IMR-90 (cell line): Measurements from ENCODE around the gene KMT2C.

ENCODE experiments used
- CEBPB ChIP-seq: IDR thresholded peaks from 2 replicates; pipeline ENCODE4 v1.6.1; 2012; ENCODE audit warnings: low read depth, low read length, improper control_type of control experiment
- CHD1 ChIP-seq: IDR thresholded peaks from 2 replicates; pipeline ENCODE4 v1.6.1; 2012; ENCODE audit warnings: low read depth, low read length, improper control_type of control experiment
- NFE2L2 ChIP-seq: fragments of 150-350 bp; IDR thresholded peaks from 2 replicates; pipeline ENCODE4 v1.6.1; 2016; ENCODE audit warnings: low read depth, mild to moderate bottlenecking, low read length
- POLR2A ChIP-seq: IDR thresholded peaks from 2 replicates; pipeline ENCODE4 v1.6.1; 2012; ENCODE audit warnings: mild to moderate bottlenecking, low read depth, low read length
- RAD21 ChIP-seq: IDR thresholded peaks from 2 replicates; pipeline ENCODE4 v1.6.1; 2012; ENCODE audit warnings: low read length, improper control_type of control experiment
- RCOR1 ChIP-seq: IDR thresholded peaks from 2 replicates; pipeline ENCODE4 v1.6.1; 2012; ENCODE audit warnings: mild to moderate bottlenecking, low read length, improper control_type of control experiment; ENCODE audit not compliant: insufficient replicate concordance
- TF ChIP-seq, protein P1 (sequence below): conservative IDR thresholded peaks from 2 replicates; pipeline ENCODE4 v1.5.1; 2012; ENCODE audit warnings: mild to moderate bottlenecking, low read depth, low read length, improper control_type of control experiment
- TF ChIP-seq, protein P2 (sequence below): fragments of 150-350 bp; IDR thresholded peaks from 2 replicates; pipeline ENCODE4 v1.6.1; 2017; ENCODE audit warnings: mild to moderate bottlenecking, antibody characterized with exemption, low read length, low read depth

DNA sequence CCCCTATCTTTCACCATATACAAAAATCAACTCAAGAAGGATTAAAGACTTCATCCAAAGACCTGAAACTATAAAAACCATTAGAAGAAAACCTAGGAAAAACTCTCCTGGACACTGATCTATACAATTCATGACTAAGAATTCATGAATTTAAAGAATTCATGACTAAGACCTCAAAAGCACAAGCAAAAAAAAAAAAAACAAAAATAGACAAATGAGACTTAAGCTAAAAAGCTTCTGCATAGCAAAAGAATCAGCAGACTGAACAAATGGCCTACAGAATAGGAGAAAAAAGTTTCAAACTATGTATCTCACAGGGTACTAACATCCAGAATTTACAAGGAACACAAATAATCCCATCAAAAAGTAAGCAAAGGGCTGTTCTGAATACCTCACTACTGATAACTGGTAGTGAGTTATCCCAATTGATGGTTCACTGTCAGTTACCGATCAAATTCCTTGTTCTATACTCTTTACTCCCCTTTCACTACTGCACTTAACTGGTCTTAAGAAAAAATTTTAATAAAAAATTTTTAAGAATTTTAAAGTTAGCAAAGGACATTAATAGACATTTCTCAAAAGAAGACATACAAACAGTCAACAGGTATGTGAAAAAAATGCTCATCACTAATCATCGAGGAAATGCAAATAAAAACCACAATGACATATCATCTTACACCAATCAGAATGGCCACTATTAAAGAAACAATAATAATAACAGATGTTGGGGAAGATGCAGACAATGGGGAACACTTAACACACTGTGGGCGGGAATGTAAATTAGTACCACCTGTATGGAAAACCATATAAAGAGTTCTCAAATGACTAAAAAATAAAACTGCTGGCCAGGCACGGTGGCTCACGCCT lies 33.2 kb downstream of the KMT2C start:
- TF ChIP-seq, protein P1, sequence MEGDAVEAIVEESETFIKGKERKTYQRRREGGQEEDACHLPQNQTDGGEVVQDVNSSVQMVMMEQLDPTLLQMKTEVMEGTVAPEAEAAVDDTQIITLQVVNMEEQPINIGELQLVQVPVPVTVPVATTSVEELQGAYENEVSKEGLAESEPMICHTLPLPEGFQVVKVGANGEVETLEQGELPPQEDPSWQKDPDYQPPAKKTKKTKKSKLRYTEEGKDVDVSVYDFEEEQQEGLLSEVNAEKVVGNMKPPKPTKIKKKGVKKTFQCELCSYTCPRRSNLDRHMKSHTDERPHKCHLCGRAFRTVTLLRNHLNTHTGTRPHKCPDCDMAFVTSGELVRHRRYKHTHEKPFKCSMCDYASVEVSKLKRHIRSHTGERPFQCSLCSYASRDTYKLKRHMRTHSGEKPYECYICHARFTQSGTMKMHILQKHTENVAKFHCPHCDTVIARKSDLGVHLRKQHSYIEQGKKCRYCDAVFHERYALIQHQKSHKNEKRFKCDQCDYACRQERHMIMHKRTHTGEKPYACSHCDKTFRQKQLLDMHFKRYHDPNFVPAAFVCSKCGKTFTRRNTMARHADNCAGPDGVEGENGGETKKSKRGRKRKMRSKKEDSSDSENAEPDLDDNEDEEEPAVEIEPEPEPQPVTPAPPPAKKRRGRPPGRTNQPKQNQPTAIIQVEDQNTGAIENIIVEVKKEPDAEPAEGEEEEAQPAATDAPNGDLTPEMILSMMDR, result no peak
- TF ChIP-seq POLR2A (no peak), NFE2L2 (no peak), CHD1 (no peak), CEBPB (no peak), RAD21 (no peak), RCOR1 (no peak)
- TF ChIP-seq, protein P2, sequence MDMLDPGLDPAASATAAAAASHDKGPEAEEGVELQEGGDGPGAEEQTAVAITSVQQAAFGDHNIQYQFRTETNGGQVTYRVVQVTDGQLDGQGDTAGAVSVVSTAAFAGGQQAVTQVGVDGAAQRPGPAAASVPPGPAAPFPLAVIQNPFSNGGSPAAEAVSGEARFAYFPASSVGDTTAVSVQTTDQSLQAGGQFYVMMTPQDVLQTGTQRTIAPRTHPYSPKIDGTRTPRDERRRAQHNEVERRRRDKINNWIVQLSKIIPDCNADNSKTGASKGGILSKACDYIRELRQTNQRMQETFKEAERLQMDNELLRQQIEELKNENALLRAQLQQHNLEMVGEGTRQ, result no peak
